GM23338 (cell line): Measurements from ENCODE around the gene CYP4B1. TPM values are rescaled to one million over a fixed set of nuclear protein-coding genes. Genes with fewer than 3 reads are reported as not detected.

Source experiments
- ATAC-seq: fragments of 200-7000 bp; cut with Tn5 transposase; 3 replicates; pipeline ENCODE4 v1.9.1; 2020
- DNase-seq: peaks from one replicate; pipeline ENCODE4 v3.0.0-alpha.2; 2015; ENCODE audit warnings: low spot score
- H2AFZ ChIP-seq: fragments of 200-600 bp; sonication (generic); 2 replicates; pipeline ENCODE4 v1.8.0; 2016; ENCODE audit warnings: antibody characterized with exemption, mild to moderate bottlenecking, moderate library complexity
- H3F3A ChIP-seq: fragments of 200-600 bp; sonication (generic); replicated peaks from 2 replicates; pipeline ENCODE4 v1.8.0; 2017; ENCODE audit warnings: antibody characterized with exemption, mixed run types, low read depth
- H3K27ac ChIP-seq: fragments of 200-600 bp; sonication (generic); 2 replicates; pipeline ENCODE4 v1.6.1; 2016; ENCODE audit warnings: low read depth
- H3K27me3 ChIP-seq: fragments of 200-600 bp; sonication (generic); 2 replicates; pipeline ENCODE4 v1.8.0; 2016; ENCODE audit warnings: mild to moderate bottlenecking, mixed run types, moderate library complexity; ENCODE audit not compliant: insufficient read depth
- H3K36me3 ChIP-seq: fragments of 200-600 bp; sonication (generic); 2 replicates; pipeline ENCODE4 v1.8.0; 2016; ENCODE audit warnings: mild to moderate bottlenecking; ENCODE audit not compliant: insufficient read depth
- H3K4me1 ChIP-seq: fragments of 200-600 bp; sonication (generic); 2 replicates; pipeline ENCODE4 v1.8.0; 2016; ENCODE audit warnings: mild to moderate bottlenecking, moderate library complexity; ENCODE audit not compliant: insufficient read depth
- H3K4me2 ChIP-seq: fragments of 200-600 bp; sonication (generic); 2 replicates; pipeline ENCODE4 v1.7.1; 2017; ENCODE audit warnings: mixed run types
- H3K4me3 ChIP-seq: fragments of 200-600 bp; sonication (generic); 2 replicates; pipeline ENCODE4 v1.6.1; 2016; ENCODE audit warnings: mixed run types
- H3K79me2 ChIP-seq: fragments of 200-600 bp; sonication (generic); replicated peaks from 2 replicates; pipeline ENCODE4 v1.8.0; 2017; ENCODE audit warnings: mild to moderate bottlenecking; ENCODE audit not compliant: insufficient read depth
- H3K9me2 ChIP-seq: fragments of 200-600 bp; sonication (generic); 2 replicates; pipeline ENCODE4 v1.8.0; 2017; ENCODE audit not compliant: insufficient read depth
- H4K20me1 ChIP-seq: fragments of 200-600 bp; sonication (generic); replicated peaks from 2 replicates; pipeline ENCODE4 v1.8.0; 2017; ENCODE audit warnings: mild to moderate bottlenecking; ENCODE audit not compliant: insufficient read depth
- H3K27ac Mint-ChIP-seq: 2 replicates; pipeline ENCODE4 v1.8.0; 2020; ENCODE audit warnings: inconsistent platforms, mild to moderate bottlenecking, moderate library complexity, mixed read lengths
- H3K27me3 Mint-ChIP-seq: 3 replicates; pipeline ENCODE4 v1.8.0; 2022; ENCODE audit warnings: low read depth, mild to moderate bottlenecking, moderate library complexity, mixed read lengths, inconsistent platforms; ENCODE audit not compliant: insufficient read depth, poor library complexity
- H3K36me3 Mint-ChIP-seq: 3 replicates; pipeline ENCODE4 v1.8.0; 2021; ENCODE audit warnings: low read depth, mild to moderate bottlenecking, inconsistent platforms, moderate library complexity, mixed read lengths
- H3K4me1 Mint-ChIP-seq: 3 replicates; pipeline ENCODE4 v1.8.0; 2020; ENCODE audit warnings: mild to moderate bottlenecking, inconsistent platforms, mixed read lengths
- H3K4me3 Mint-ChIP-seq: 3 replicates; pipeline ENCODE4 v1.8.0; 2021; ENCODE audit warnings: moderate library complexity, mild to moderate bottlenecking, inconsistent platforms, mixed read lengths
- H3K9me3 Mint-ChIP-seq: 3 replicates; pipeline ENCODE4 v1.8.0; 2020; ENCODE audit warnings: moderate library complexity, mild to moderate bottlenecking, inconsistent platforms, mixed read lengths
- CREB1 ChIP-seq: fragments of 250-450 bp; sonication (Bioruptor Pico); IDR thresholded peaks from 2 replicates; pipeline ENCODE4 v1.5.0; 2020; ENCODE audit warnings: low read depth, mild to moderate bottlenecking, moderate library complexity
- CTCF ChIP-seq, 2 experiments: fragments of 200-600 bp in 1 of 2; sonication (generic) in 1 of 2; conservative IDR thresholded peaks; 2 replicates each; pipeline versions ENCODE4 v1.5.1 to v1.6.1; 2016 to 2017; ENCODE audit warnings: antibody characterized with exemption in 2 of 2, low read depth in 2 of 2, mild to moderate bottlenecking in 2 of 2, moderate library complexity in 1 of 2
- ETS1 ChIP-seq: IDR thresholded peaks from 2 replicates; pipeline ENCODE4 v1.6.1; 2016; ENCODE audit warnings: antibody characterized with exemption
- EZH2 ChIP-seq: fragments of 200-600 bp; sonication (generic); IDR thresholded peaks from one replicate; pipeline ENCODE4 v1.8.0; 2017; ENCODE audit warnings: antibody characterized with exemption, mild to moderate bottlenecking, low read depth; ENCODE audit not compliant: unreplicated experiment
- EZH2phosphoT487 ChIP-seq: fragments of 200-600 bp; sonication (generic); IDR thresholded peaks from one replicate; pipeline ENCODE4 v1.8.1; 2018; ENCODE audit warnings: antibody characterized with exemption; ENCODE audit not compliant: unreplicated experiment
- JUNB ChIP-seq: IDR thresholded peaks from one replicate; pipeline ENCODE4 v1.6.1; 2016; ENCODE audit warnings: antibody characterized with exemption; ENCODE audit not compliant: unreplicated experiment
- NANOG ChIP-seq: IDR thresholded peaks from 2 replicates; pipeline ENCODE4 v1.6.1; 2016; ENCODE audit warnings: antibody characterized with exemption, borderline replicate concordance
- POLR2AphosphoS5 ChIP-seq: IDR thresholded peaks from 2 replicates; pipeline ENCODE4 v1.6.1; 2016; ENCODE audit warnings: antibody characterized with exemption, low read depth
- REST ChIP-seq: IDR thresholded peaks from one replicate; pipeline ENCODE4 v1.6.1; 2018; ENCODE audit warnings: antibody characterized with exemption; ENCODE audit not compliant: unreplicated experiment
- STAT1 ChIP-seq: IDR thresholded peaks from one replicate; pipeline ENCODE4 v1.6.1; 2016; ENCODE audit warnings: antibody characterized with exemption; ENCODE audit not compliant: unreplicated experiment
- ZNF114 ChIP-seq: fragments of 250-450 bp; sonication (Bioruptor Pico); IDR thresholded peaks from 2 replicates; pipeline ENCODE4 v1.5.0; 2020; ENCODE audit warnings: mild to moderate bottlenecking, moderate library complexity
- ZNF331 ChIP-seq: fragments of 250-450 bp; sonication (Bioruptor Pico); IDR thresholded peaks from 2 replicates; pipeline ENCODE4 v1.5.0; 2020; ENCODE audit warnings: low read depth, mild to moderate bottlenecking, moderate library complexity
- ZNF462 ChIP-seq: fragments of 250-450 bp; sonication (Bioruptor Pico); IDR thresholded peaks from 2 replicates; pipeline ENCODE4 v1.5.0; 2020; ENCODE audit warnings: mild to moderate bottlenecking, moderate library complexity
- polyA plus RNA-seq: library from polyadenylated mRNA; unstranded; fragments of >200 nt; fragmentation: Nextera tagmentation; extraction: Ambion mirVana; gene quantifications from 2 replicates; pipeline ENCODE4 v1.2.1, GENCODE V29; 2016
- total RNA-seq: library from RNA; depleted of rRNA; stranded (reverse); fragments of >200 nt; shearing (Covaris generic); gene quantifications from 2 replicates; pipeline ENCODE4 v1.2.3, GENCODE V29; 2014

CYP4B1 gene
- total and polyA plus RNA-seq, 2 experiments from 2014 or later, result not detected

GRCh38 chr1:46764402-46764801, 34.4 kb upstream of the CYP4B1 start:
- H3K4me3 ChIP-seq, result no peak overlapping the region
- no peak for TF ChIP-seq ETS1
- TF ChIP-seq NANOG, result no peak
- TF ChIP-seq REST, result no peak
- no peak for TF ChIP-seq EZH2
- no peak for TF ChIP-seq JUNB
- TF ChIP-seq POLR2AphosphoS5, result no peak
- TF ChIP-seq ZNF331 (CRISPR knock-in tag), result no peak
- no peak for TF ChIP-seq STAT1
- no peak for TF ChIP-seq CTCF (conservative IDR thresholded peaks at IDR 0.05; ENCODE audit: low read depth in 2 of 2)
- TF ChIP-seq ZNF462 (CRISPR knock-in tag), result no peak
- no peak for TF ChIP-seq ZNF114 (CRISPR knock-in tag)
- no peak for TF ChIP-seq CREB1 (CRISPR knock-in tag)
- no peak for TF ChIP-seq EZH2phosphoT487
- Mint-ChIP-seq H3K4me3 (no peak overlapping the region), H3K27ac (no peak overlapping the region), H3K36me3 (peaks cover 10% of the 10 kb centered on the region; the same call in 2 of the 3 replicates), H3K27me3 (peaks cover 10% of the 10 kb centered on the region), H3K9me3 (peaks cover 22% of the 10 kb centered on the region), H3K4me1 (no peaks in the 10 kb centered on the region; the same call in 2 of the 3 replicates)
- DNase-seq, result no peak
- H3K4me1 ChIP-seq, result no peaks in the 10 kb centered on the region
- no peak for ATAC-seq
- H3K79me2 ChIP-seq, result no peaks in the 10 kb centered on the region
- peaks cover 4% of the 10 kb centered on the region; the same call in 1 of the 2 replicates for H3K9me2 ChIP-seq
- no peak overlapping the region for H3K27ac ChIP-seq
- no peaks in the 10 kb centered on the region for H3K27me3 ChIP-seq
- H3K36me3 ChIP-seq, result no peaks in the 10 kb centered on the region
- H4K20me1 ChIP-seq, result no peaks in the 10 kb centered on the region
- H3K4me2 ChIP-seq, result no peak overlapping the region
- H3F3A ChIP-seq, result no peaks in the 10 kb centered on the region
- no peak overlapping the region for H2AFZ ChIP-seq
